Measurements from ENCODE around the gene ZBTB7C.

The ZBTB7C gene

GRCh38 chr18:48133671-48134251, 275.4 kb downstream of the ZBTB7C start:
- no peak for DNase-seq

- DNase-seq, result no peak
Observed at GRCh38 chr18:48132797-48133655, 276.2 kb downstream of the ZBTB7C start.

- no peak for DNase-seq
Observed at GRCh38 chr18:48131042-48131441, 278.1 kb downstream of the ZBTB7C start.

- DNase-seq, result no peak
Observed at GRCh38 chr18:48129621-48130082, 279.5 kb downstream of the ZBTB7C start.

- no peak for DNase-seq
Observed at GRCh38 chr18:48127606-48128005, 281.6 kb downstream of the ZBTB7C start.

- no peak for DNase-seq
Observed at GRCh38 chr18:48126240-48126639, 282.9 kb downstream of the ZBTB7C start.

- no peak for DNase-seq
Observed at GRCh38 chr18:48125724-48126123, 283.5 kb downstream of the ZBTB7C start.

GRCh38 chr18:48124857-48125626, 284.1 kb downstream of the ZBTB7C start:
- DNase-seq, result no peak

GRCh38 chr18:48123941-48124340, 285.2 kb downstream of the ZBTB7C start:
- DNase-seq, result no peak

- DNase-seq, result no peak
Observed at GRCh38 chr18:48123324-48123723, 285.9 kb downstream of the ZBTB7C start.

GRCh38 chr18:48122816-48123215, 286.4 kb downstream of the ZBTB7C start:
- DNase-seq, result no peak

- no peak for DNase-seq
Observed at GRCh38 chr18:48122376-48122775, 286.8 kb downstream of the ZBTB7C start.

- no peak for DNase-seq
Observed at GRCh38 chr18:48121752-48122151, 287.4 kb downstream of the ZBTB7C start.

- no peak for DNase-seq
Observed at GRCh38 chr18:48119204-48119603, 290.0 kb downstream of the ZBTB7C start.

GRCh38 chr18:48116873-48117630, 292.1 kb downstream of the ZBTB7C start:
- DNase-seq, result no peak

- no peak for DNase-seq
Observed at GRCh38 chr18:48116017-48116416, 293.2 kb downstream of the ZBTB7C start.

GRCh38 chr18:48113691-48114090, 295.5 kb downstream of the ZBTB7C start:
- DNase-seq, result no peak

- no peak for DNase-seq
Observed at GRCh38 chr18:48111587-48111986, 297.6 kb downstream of the ZBTB7C start.

- no peak for DNase-seq
Observed at GRCh38 chr18:48110797-48111196, 298.4 kb downstream of the ZBTB7C start.

- no peak for DNase-seq
Observed at GRCh38 chr18:48109961-48110493, 299.2 kb downstream of the ZBTB7C start.

GRCh38 chr18:48108136-48108535, 301.0 kb downstream of the ZBTB7C start:
- DNase-seq, result no peak

GRCh38 chr18:48106976-48107781, 302.0 kb downstream of the ZBTB7C start:
- DNase-seq, result no peak

Data from activated CD8-positive, alpha-beta memory T cell treated with anti-CD3 and anti-CD28 coated beads, Interleukin-2, amount 50 U/mL, for 48 hours (primary cell).